Loucy (cell line): ENCODE measurements around the gene ZNF549.

Experiments
- CTCF ChIP-seq: fragments of 200-600 bp; sonication (generic); conservative IDR thresholded peaks from 2 replicates; pipeline ENCODE4 v1.5.1; 2014; ENCODE audit warnings: mild to moderate bottlenecking, antibody characterized with exemption, low read length
- EZH2phosphoT487 ChIP-seq: fragments of 200-600 bp; IDR thresholded peaks from 2 replicates; pipeline ENCODE4 v1.6.1; 2018; ENCODE audit warnings: antibody characterized with exemption, mild to moderate bottlenecking, moderate library complexity, borderline replicate concordance

DNA sequence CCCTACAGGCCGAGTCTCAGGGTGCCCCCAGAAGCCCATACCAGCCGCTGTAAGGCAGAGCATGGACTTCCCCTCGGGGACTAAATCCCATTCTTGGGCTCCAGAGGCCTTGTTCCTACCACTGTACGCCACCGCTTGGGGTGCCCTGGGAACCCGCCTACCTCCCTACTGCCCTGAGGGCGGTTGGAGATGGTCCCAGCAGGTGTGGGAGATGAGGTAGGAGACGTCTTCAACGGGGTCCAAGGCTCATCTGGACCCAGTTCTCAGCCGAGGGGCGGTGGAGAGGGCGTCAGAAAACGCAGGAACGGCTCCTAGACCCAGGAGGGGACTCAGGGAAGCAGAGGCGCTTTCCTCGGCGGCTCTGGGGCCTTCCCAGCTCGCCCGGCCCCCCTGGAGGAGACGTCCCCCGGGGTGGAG lies 56.0 kb downstream of the ZNF549 start:
- TF ChIP-seq CTCF (no peak), EZH2phosphoT487 (no peak)
